SH-SY5Y (cell line): ENCODE results near the gene MPPED1.

Experiments used
- GATA2 ChIP-seq: IDR thresholded peaks from 2 replicates; pipeline ENCODE4 v1.6.1; 2011; ENCODE audit warnings: mild to moderate bottlenecking, low read depth, low read length
- GATA3 ChIP-seq: IDR thresholded peaks from 2 replicates; pipeline ENCODE4 v1.6.1; 2011; ENCODE audit warnings: low read depth, mild to moderate bottlenecking, low read length, moderate library complexity

GRCh38 chr22:43440556-43440955 is 28.7 kb downstream of the MPPED1 start:
- TF ChIP-seq GATA2 (no peak), GATA3 (no peak)
